Dedifferentiated amniotic fluid mesenchymal stem cell (primary cell): ENCODE measurements around the gene DGAT2.
"Not testable (repeated sequence)": the region's sequence is repeated elsewhere in the genome, so short reads cannot be mapped to it uniquely, and the experiment has no call there.

Source experiments
- DNase-seq: peaks from one replicate; pipeline ENCODE4 v3.0.0-alpha.2; 2016; ENCODE audit errors: extremely low spot score

The DGAT2 gene, protein sequence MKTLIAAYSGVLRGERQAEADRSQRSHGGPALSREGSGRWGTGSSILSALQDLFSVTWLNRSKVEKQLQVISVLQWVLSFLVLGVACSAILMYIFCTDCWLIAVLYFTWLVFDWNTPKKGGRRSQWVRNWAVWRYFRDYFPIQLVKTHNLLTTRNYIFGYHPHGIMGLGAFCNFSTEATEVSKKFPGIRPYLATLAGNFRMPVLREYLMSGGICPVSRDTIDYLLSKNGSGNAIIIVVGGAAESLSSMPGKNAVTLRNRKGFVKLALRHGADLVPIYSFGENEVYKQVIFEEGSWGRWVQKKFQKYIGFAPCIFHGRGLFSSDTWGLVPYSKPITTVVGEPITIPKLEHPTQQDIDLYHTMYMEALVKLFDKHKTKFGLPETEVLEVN

DNA sequence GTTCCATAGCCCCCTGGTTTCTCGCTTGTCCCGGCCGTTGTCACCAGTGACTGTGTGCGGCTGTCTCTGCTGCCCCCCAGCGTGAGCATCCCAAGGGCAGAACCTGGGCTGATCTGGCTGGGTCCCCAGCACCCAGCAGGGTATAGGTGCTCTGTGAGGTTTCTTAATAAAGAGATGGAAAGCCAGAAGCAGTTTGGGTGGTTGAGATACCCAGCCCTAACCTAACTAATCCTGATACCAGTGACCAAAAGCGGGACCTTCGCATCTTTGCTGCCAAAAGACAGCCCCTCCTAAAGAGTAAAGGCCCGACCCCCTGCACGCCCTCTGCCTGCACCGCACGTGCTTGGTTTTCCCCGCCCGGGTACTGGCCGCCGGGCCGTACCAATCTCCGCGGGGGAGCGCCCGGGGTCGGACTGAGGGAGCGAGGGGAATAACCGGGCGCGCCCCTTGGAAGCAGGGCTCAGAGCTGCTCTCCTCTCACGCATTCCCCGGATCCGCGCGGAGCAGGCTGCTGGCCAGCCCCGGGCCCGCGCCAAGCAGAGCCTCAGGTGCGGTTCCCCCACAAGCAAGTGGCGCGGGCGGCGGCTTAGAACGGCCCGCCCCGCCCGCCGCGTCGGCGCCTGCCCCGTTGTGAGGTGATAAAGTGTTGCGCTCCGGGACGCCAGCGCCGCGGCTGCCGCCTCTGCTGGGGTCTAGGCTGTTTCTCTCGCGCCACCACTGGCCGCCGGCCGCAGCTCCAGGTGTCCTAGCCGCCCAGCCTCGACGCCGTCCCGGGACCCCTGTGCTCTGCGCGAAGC, at the start of gene DGAT2:
DGAT2 (plus strand) TSS at position 667 of the 797 bp plus-strand sequence. CDS start 214 bp downstream, outside the sequence.
- no peak for DNase-seq

DNA sequence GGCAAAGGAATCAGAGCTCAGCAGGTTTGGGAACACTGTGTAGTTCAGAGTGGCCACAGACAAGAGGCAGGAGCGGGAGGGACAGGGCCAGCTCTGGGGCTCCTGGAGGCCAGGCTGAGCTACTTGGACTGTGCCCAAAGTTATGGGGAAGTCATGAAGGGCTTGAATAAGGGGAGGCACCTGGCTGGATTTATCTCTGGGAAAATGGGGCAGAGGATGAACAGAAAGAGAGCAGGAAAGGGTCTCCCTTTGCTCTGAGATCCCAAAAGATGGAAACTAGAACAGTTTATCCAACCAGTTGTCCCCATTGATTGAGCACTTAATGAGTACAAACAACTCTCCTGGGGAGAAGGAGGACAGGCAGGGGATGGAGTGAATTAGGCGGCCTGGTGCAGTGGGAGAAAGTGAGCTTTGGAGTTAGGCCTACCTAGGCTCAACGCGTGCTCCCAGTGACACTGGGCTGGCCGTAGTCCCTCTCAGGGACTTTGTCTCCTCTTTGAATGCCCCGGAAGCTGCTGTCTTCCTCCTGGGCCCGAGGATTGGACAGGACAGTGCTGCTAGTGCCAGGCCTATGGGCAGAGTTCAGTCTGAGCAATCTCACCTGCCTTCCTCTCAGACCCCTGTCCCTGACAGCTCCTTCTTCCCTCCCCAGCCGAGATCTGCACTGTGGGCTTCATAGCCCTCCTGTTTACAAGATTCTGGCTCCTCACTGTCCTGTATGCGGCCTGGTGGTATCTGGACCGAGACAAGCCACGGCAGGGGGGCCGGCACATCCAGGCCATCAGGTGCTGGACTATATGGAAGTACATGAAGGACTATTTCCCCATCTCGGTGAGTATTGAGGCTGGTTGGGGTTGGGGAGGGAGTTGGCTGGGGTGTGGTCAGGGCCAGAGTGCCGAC, 49.0 kb upstream of the DGAT2 start:
- DNase-seq: no peak

DNA sequence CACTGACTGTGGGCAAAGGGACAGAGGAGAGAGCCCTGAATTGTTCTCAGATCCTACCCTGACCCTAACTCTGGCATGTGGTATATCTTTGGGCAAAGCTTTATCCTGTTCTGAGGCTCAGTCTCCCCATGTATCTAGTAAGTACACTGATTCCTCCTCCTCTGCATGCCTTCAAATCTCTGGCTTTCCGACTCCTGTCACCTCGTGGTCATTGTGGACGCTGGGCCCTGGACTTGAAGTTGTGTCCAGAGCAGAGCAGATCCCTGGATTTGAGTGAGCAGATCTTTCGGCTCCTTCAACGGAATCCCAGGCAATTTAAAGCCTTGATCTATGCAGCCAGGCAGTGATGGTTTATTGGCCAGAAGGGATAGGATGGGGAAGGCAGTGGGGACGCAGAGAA, 47.9 kb upstream of the DGAT2 start:
- DNase-seq: no peak

DNA sequence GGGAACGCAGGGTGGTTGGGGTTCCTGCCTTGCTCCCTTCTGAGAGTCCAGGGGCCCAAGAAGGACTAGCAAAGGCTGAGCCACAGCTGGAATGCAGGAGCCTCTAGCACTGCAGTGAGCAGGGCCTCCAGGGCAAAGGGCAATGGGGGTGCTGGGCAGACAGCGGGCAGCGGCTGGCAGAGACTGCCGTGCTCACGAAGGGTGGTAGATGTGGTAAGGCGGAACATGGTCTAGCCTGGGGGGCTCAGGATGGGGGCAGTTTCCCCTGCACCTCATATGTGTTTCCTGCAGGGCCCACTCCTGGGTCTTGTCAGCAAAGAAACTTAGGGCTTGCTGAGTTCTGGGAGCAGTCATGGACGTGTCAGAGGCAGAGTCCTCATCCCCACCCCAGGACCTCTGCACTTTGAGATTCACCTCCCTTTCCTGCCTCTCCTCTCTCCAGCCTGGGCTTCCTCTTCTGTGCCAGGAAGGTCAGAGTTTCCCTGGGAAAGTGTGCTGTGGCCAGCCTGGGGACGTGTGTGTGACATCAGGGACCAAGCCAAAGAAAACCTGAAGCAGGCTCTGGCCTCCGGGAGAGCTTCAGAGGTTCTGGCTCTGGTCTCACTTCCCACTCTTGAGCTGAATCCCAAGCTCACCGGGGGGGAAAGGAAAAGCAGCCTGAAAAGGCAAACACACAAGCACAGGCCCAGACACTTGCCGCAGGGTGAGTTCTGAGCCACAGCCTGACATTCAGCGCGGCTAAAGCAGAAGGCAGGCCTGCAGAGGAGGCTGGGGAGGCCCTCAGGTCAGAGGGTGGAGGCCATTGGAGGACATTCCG, 46.5 kb upstream of the DGAT2 start:
- DNase-seq: no peak

- DNase-seq: no peak
Measured at GRCh38 chr11:75722669-75723042, 45.9 kb upstream of the DGAT2 start.

- DNase-seq: no peak
Measured at GRCh38 chr11:75725547-75726320, 42.8 kb upstream of the DGAT2 start.

- no peak for DNase-seq
Measured at GRCh38 chr11:75728992-75729391, 39.6 kb upstream of the DGAT2 start.

DNA sequence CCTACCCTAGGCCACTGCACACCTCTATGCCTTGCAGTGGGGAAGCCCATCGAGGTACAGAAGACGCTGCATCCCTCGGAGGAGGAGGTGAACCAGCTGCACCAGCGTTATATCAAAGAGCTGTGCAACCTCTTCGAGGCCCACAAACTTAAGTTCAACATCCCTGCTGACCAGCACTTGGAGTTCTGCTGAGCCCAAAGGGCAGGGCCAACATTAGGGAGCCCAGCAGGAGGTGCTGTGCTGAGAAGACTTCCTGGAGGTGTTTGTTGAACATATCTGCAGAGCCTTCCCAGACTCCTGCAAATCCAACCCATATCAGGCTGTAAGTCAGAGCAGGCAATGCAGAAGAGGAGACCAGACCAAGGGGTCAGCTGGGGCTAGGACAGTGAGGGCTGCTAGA, 37.5 kb upstream of the DGAT2 start:
- no peak for DNase-seq

DNA sequence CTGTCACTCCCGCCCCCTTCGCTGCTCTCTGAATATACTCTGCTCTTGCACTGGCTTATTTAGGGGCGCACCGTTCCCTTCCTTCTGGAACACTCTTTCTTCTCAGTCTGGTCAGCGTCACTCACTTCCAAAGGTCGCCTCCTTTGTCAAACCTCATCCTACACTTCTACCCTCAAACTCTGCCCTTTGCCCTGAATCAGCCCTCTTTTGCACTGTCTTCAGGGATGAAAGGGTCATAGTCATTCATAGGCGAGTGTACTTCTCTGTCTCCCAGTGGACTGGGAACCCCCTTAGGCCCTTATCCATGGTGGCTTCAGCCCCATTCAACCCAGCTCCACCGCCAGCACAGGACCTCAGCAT, 35.5 kb upstream of the DGAT2 start:
- no peak for DNase-seq

DNA sequence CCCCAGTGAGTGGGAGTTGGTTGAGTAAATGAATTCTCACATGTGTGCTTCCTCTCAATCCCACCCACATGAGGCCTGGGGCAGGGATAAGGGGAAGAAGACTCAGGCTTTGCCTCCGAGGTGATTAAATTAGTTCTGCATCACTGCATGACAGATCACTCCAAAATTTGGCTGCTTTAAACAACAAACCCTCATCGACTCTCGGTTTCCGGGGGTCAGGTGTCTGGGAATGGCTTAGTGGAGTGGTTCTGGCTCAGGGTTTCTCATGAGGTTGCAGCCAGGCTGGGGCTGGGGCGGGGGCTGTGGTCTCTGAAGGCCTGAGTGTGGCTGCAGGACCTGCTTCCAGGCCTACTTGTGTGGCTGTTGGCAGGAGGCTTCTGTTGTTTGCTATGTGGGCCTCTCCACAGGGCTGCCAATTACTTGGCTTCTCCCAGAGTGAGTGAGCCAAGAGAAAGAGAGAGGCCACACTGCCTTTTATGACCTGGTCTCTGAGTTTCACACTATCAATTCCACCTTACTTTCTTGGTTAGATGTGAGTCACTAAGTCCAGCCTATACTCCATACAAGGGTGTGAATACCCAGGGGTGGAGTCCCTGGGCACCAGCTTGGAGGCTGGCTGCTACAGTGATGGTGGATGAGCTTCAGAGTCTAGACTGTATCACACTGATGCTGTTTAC, 35.0 kb upstream of the DGAT2 start:
- DNase-seq: no peak

- DNase-seq: no peak
Measured at GRCh38 chr11:75734491-75735180, 33.9 kb upstream of the DGAT2 start.

- DNase-seq: no peak
Measured at GRCh38 chr11:75735181-75735845, 33.3 kb upstream of the DGAT2 start.

DNA sequence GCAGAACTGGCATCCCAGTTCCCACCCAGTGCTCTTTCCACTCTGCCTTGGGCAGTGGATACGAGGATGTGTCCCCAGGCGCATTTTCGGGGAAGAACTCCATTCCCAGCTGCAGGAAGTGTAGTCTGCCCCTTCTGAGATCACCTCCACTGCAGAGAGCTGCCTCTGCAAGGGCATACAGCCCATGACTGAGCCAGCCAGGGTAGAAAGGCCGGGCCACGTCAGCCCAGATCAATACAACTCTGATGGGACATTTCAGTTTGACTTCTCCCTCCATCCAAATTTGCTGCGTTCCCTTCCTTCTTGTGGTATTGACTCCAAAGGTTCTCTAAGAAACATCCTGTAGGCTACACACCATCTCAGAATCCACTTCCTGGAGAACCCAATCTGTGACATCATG, 31.3 kb upstream of the DGAT2 start:
- DNase-seq: no peak

DNA sequence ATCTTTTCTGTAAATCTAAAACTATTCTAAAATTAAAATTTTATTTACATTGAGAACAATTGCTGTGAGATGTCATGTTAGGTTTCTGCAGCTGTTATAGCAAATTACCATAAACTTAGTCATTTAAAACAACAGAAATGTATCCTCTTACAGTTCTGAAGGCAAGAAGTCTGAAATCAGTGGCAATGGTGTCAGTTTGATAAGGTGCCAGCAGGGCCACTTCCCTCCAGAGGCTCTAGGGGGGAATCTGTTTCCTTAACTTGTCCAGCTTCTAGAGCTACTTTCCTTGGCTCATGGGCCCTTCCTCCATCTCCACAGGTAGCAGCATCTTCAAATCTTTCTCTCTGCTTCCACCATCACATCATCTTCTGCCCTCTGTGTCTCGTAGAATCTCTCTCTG, 27.9 kb upstream of the DGAT2 start:
- DNase-seq: no peak

DNA sequence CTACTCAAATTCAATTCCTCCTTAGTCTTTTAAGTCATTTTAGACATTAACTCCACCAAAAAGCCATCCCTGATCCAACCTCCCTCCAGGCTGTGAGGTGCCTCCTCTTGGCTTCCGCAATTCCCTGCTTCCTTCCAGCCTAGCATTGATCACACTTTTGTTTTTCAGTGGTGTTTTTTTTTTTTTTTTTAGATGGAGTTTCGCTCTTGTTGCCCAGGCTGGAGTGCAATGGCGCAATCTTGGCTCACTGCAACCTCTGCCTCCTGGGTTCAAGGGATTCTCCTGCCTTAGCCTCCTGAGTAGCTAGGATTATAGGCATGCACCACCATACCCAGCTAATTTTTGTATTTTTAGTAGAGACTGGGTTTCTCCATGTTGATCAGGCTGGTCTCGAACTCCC, 25.4 kb upstream of the DGAT2 start:
- DNase-seq: not testable (repeated sequence)

DNA sequence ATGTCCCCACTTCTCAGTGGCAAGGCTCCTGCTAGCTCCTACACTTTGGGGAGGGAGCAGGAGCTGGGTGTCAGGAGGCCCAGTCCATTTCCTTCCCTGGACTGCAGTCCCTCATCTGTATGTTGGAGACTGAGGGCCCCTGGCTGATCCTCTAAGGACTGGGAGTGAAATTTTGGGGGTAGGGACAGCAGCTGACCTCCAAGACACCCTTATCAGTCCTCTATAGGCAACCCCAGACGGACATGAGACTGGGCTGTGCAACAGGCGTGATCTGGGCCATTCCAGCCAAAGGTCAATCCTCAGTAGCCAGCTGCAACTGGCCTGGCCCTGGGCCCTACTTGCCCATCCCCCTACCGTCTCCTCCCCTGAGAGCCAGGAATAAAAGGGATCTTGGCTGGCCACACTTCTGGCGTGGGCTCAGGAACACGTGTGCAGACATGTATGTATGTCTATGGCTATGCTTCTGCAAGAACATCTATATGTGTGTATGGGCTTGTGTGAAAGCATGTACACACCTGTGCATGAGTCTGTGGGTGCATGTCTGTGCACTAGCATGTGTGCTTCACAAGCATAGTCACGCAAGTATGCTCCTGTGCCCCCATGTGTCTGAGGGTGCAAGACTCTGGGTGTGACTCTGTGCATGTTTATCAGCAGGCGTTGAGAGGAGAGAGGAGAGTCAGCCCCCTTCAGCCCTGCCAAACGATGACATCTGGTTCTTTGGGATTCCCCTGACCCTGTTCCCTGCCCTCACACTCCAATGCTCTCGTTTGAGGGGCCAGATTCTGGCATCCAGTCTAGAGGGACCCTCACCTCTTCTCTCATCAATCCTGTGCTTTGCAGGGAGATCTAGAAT, 24.6 kb upstream of the DGAT2 start:
- DNase-seq: no peak

- DNase-seq: no peak
Measured at GRCh38 chr11:75745807-75746206, 22.8 kb upstream of the DGAT2 start.

DNA sequence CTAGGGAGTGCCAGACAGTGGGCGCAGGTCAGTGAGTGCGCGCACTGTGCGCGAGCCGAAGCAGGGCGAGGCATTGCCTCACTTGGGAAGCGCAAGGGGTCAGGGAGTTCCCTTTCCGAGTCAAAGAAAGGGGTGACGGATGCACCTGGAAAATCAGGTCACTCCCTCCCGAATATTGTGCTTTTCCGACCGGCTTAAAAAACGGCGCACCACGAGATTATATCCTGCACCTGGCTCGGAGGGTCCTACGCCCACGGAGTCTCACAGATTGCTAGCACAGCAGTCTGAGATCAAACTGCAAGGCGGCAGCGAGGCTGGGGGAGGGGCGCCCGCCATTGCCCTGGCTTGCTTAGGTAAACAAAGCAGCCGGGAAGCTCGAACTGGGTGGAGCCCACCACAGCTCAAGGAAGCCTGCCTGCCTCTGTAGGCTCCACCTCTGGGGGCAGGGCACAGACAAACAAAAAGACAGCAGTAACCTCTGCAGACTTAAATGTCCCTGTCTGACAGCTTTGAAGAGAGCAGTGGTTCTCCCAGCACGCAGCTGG, 19.8 kb upstream of the DGAT2 start:
- not testable (repeated sequence) for DNase-seq
